GM23248 (cell line): Measurements from ENCODE around the gene MYORG.

Experiments
- EZH2 ChIP-seq: fragments of 200-600 bp; sonication (generic); IDR thresholded peaks from 2 replicates; pipeline ENCODE4 v1.6.1; 2018; ENCODE audit warnings: antibody characterized with exemption, mild to moderate bottlenecking; ENCODE audit not compliant: insufficient read depth, poor library complexity, severe bottlenecking
- EZH2phosphoT487 ChIP-seq: fragments of 200-600 bp; sonication (generic); IDR thresholded peaks from 2 replicates; pipeline ENCODE4 v1.6.1; 2018; ENCODE audit warnings: antibody characterized with exemption, moderate library complexity, mild to moderate bottlenecking, low read depth; ENCODE audit not compliant: insufficient read depth

DNA sequence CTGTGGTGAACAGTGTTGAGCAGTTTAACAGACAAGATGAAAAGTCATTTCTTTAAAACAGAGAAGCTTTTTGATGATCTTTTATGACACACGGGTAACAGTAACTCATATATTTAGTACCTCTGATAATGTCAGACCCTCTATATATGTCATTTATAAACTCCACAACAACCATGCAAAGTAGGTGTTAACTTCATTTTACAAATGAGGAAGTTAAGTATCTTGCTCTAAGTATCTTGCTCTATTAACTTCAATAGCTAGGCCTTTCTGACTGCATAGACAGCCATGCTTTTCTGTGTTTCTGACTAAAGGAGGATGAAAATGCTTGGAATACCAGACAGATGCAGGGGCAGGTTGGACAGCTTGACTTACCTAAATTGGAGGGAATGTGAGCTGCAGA lies 45.5 kb downstream of the MYORG start:
- no peak for TF ChIP-seq EZH2phosphoT487
- TF ChIP-seq EZH2 = no peak
